HG03066 (cell line): ENCODE data around the gene SRP9.
"Not testable (repeated sequence)": the region's sequence is repeated elsewhere in the genome, so short reads cannot be mapped to it uniquely, and the experiment has no call there.

ENCODE experiments used
- ATAC-seq: cut with Tn5 transposase; IDR thresholded peaks from one replicate; pipeline ENCODE4 v1.9.1; 2021; ENCODE audit warnings: low read depth; ENCODE audit not compliant: unreplicated experiment

The SRP9 gene

DNA sequence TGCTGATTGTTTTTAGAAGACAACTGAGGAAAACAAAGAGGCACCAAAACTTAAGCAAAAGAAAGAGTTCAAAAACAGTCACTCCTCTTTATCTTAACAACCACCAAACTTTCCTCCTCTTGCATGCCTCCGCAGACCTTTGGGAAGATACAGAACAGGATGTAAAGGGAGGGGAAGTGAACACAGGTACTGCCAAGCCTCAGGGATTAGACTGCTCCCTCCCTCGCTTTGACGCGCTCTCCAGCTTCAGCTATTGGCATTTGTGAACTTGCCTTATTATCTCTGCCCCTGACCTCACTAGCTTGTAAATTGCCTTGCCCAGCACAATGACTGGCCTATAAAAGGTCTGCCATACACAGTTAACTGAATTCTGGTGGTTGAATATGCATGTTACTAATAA, 4.8 kb upstream of the SRP9 start:
- ATAC-seq, result no peak

DNA sequence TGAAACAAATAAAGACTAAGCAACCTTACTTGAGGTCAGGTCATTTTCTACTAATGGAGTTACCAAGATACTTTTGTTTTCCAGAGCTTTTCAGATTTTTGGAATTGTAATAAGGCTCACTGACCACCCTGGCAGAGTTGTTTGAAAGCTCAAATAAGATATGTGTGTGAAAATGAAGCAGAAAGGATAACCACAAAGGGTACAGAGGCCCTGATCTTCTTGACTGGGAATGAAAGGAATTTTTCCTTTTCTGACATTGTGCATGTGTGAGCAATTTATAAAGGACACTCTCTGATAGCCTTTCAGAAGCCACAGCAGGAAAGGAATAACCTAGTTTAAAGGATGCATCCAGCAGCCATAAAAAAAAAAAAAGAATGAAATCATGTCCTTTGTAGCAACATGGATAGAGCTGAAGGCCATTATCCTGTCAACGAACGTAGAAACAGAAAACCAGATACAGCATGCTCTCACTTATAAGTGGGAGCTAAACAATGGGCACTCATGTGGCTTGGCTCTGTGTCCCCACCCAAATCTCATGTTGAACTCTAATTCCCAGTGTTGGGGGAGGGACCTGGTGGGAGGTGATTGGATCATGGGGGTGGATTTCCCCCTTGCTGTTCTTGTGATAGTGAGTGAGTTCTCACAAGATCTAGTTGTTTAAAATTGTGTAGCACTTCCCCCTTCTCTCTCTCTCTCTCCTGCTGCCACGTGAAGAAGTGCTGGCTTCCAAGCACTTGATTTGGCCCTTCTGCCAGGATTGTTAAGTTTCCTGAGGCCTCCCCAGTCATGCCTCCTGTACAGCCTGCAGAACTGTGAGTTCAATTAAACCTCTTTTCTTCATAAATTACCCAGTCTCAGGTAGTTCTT, 3.1 kb upstream of the SRP9 start:
- no peak for ATAC-seq

DNA sequence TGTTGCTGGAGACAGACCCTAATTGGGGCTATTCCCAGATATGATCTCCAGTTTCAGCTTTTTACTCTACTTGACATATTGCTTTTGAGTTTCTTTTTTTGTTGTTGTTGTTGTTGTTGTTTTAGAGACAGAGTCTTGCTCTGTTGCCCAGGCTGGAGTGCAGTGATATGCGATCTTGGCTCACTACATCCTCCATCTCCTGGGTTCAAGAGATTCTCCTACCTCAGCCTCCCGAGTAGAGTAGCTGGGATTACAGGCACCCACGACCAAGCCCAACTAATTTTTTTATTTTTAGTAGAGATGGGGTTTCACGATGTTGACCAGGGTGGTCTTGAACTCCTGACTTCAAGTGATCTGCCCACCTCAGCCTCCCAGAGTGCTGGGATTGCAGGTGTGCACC, 1.3 kb upstream of the SRP9 start:
- ATAC-seq, result no peak

DNA sequence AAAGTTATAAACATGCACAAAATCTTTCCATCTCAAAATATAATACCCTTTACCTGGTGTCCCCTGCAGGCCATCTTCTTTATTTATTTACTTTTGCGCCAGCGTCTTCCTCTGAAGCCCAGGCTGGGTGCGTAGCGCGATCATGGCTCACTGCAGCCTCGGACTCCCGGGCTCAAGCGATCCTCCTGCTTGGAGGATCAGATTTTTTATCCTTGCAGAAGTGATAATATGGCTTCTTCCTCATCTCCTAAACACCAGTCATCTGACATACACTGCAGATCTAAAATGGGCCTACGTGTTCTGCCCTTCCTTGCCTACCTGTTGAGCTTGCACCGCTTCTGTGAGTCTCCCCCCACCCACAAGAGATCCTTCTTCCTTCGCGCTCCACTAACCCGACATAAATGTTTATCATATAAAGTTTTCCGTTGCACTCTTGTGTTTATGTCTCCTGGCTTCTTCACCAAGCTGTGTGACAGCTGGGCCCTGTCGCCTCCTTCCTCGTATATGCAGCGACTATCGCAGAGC, 506 bp upstream of the SRP9 start:
- peak; percentile 21 for ATAC-seq

DNA sequence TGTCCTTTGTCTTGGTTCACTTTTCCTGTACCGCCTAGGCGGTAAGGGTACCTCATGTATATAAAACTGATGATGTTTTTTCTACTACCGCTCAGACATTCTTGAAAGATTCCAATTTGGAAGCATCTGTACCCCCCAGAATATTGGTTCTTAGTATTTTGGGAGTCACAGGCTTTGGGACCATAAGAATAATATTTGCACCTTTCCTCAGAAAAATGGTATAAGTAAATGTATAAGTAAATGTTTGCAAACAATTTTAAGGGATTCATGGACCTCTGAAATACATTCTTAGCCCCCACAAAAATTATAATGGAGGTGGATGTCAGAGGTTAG, 677 bp downstream of the SRP9 start:
- no peak for ATAC-seq

DNA sequence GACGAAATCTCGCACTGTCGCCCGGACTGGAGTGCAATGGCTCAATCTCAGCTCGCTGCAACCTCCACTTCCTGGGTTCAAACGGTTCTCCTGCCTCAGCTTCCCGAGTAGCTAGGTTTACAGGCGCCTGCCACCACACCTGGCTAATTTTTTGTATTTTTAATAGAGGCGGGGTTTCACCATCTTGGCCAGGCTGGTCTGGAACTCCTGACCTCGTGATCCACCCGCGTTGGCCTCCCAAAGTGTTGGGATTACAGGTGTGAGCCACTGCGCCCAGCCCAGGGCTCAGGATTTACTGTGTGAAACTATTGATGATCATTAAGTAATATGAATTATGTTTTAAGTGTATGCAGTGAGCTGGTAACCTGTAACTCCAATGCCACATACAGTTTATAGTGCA, 1.5 kb downstream of the SRP9 start:
- ATAC-seq, result not testable (repeated sequence)

DNA sequence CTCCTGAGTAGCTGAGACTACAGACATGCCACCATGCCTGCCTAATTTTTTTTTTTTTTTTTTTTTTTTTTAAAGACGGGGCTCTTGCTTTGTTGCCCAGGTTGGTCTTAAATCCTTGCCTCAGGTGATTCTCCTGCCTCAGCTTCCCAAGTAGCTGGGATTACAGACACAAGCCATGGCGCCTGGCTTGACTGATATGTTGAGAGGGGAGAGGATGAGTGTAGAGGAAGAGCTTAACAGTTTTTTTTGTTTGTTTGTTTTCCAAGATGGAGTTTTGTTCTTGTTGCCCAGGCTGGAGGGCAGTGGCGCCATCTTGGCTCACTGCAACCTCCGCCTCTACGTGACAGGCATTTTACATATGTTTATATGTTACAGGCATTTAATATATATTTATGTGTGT, 2.5 kb downstream of the SRP9 start:
- no peak for ATAC-seq

DNA sequence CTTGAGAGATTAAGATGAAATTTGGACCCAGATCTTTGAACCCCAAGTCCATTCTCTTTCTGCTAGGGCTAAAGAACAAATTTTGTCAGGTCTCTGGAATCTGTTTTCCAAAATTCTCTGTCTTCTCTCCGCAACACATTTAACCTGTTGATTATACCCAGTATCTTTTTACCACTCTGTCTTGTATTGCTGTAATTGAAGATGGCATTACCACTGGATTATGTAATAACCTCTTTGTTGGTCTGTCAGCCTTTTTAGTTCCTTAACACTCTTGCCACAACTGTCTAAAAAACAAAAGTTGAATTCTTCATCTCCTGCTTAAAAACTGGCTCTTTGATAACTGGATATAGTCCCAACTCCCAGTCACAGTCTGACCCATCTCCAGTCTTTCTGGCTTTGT, 3.0 kb downstream of the SRP9 start:
- ATAC-seq, result no peak

DNA sequence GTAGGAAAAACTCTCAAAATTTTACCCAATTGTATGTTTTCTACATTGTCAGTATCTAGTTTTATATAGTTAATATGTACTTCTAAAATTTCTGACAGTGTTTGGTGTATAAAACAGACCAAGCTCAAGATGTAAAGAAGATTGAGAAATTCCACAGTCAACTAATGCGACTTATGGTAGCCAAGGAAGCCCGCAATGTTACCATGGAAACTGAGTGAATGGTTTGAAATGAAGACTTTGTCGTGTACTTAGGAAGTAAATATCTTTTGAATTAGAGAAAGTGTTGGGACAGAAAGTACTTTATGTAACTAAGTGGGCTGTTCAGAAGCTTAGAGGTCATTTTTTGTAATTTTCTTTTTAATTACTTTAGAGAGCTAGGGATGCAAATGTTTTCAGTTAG, 11.5 kb downstream of the SRP9 start:
- ATAC-seq, result not testable (repeated sequence)

DNA sequence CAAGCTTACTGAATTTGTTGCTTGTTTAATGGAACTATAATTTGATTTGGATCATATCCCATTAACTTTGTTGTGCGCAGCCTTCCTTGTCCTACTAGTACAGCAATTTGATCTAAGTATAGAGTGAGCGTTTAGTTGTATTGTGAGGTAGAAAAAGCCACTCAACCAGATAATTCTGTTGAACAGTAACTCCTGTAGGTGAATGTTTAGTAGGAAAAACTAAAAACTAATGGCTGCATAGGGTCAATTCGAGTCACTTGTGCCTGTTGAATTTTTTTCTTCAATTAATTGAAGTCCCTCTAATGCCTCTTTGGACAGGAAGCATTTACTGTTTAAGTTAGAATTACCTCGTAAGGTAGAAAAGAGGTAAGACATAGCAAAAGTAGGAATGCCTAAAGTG, 17.3 kb downstream of the SRP9 start:
- no peak for ATAC-seq

DNA sequence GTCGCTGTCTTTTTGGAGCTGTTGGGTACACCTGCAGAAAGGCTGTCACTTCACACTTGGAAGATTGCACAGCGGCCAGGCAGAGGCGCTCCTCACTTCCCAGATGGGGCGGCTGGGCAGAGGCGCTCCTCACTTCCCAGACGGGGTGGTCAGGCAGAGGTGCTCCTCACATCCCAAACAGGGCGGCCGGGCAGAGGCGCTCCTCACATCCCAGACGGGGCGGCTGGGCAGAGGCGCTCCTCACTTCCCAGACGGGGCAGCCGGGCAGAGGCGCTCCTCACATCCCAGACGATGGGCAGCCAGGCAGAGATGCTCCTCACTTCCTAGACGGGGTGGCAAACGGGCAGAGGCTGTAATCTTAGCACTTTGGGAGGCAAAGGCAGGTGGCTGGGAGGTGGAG, 18.5 kb downstream of the SRP9 start:
- not testable (repeated sequence) for ATAC-seq

DNA sequence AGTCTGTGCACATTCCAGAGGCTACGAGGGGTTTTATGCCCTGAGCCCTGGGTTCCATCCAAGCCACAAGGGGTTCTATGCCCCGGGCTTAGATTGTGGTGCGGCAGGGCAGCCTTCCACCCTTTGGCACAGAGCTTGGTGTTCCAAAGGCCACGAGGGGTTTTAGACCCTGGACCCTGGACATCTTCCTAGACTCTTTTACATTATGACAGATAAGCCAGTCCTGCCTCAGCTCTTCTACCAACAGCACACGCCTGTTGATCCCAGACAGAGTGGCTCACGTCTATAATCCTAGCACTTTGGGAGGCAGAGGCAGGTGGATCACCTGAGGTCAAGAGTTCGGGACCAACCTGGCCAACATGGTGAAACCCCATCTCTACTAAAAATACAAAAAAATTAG, 23.5 kb downstream of the SRP9 start:
- ATAC-seq, result not testable (repeated sequence)

DNA sequence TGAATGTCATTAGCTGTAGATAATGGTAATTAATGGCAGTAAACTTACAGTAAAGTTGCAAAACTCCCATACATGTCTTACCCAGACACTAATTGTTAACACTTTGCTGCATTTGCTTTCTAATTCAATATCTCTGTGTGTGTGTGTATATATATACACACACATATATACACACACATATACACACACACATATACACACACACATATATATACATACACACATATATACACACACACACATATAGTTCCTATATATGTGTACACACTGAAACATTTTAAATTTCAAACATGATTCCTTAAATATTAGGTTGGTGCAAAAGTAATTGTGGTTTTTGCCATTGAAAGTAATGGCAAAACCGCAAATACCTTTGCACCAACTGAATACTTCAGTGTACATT, 28.6 kb downstream of the SRP9 start:
- ATAC-seq, result no peak

DNA sequence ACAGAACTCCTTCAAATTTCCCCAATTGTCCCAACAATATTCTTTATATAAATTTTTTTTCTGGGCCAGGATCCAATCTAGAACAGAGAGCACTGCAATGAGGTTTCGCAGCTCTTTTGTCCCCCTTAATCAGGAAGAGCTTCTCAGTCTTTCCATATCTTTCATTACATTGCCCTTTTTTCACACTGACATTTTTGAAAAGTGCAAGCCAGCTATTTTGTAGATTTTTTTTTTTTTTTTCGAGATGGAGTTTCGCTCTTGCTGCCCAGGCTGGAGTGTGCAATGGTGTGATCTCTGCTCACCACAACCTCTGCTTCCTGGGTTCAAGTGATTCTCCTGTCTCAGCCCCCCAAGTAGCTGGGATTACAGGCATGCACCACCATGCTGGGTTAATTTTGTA, 29.1 kb downstream of the SRP9 start:
- not testable (repeated sequence) for ATAC-seq

DNA sequence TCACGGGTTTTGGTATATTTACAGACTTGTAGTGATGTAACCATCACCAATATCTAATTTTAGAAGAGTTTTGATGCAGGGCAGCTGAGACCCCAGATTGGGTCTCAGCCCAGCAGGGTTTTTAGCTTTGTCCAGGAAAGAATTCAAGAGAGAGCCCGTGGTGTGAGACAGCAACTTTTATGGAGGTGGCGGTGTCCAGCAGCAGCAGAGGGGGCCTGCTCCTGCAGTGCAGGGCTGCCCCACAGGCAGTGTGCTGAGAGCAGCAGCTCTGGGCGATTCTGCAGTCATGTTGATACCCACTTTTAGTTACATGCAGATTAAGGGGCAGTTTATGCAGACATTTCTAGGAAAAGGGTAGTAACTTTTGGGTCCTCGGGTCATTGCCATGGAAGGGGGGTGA, 30.5 kb downstream of the SRP9 start:
- no peak for ATAC-seq

DNA sequence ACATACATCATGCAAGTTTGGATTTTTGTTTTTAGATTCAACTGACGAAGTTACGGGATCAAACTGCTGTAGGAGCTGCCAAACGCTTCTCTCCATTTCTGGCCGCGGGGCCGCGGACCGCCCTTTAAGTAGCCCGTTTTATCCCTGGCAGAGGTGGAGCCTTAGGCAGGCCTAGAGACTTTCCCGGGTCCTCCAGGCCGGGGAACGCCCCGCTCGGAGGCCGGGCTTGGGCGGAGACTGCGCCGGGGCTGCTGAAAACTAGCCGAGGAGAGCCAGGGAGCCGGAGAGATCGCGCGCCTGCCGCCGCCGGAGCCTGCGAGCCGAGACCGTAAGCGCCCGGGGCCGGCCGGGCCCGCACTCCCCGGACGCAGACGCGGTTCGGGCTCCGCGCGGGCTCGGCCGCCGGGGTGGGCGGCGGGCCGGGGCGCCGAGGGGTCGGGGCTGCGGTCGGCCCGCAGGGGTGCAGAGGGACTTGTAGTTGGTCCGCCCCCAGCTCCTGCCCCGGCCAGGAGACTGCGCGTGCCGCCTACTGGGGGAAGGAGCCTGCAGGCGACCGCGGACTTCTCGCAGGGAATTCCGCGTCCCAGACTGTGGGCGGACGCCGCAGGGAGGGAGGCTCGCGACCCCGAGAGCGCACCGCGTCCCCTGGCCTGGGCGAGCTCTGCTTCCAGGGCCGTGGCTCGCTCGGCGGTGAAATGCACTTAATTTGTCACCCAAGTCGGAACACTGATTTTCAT, 32.4 kb downstream of the SRP9 start, which contains the start of gene EPHX1:
TSS of gene EPHX1 (plus strand) at position 283 of the 737 bp plus-strand sequence. CDS start 18,606 bp downstream, outside the sequence.
- ATAC-seq, result peak; percentile 93

DNA sequence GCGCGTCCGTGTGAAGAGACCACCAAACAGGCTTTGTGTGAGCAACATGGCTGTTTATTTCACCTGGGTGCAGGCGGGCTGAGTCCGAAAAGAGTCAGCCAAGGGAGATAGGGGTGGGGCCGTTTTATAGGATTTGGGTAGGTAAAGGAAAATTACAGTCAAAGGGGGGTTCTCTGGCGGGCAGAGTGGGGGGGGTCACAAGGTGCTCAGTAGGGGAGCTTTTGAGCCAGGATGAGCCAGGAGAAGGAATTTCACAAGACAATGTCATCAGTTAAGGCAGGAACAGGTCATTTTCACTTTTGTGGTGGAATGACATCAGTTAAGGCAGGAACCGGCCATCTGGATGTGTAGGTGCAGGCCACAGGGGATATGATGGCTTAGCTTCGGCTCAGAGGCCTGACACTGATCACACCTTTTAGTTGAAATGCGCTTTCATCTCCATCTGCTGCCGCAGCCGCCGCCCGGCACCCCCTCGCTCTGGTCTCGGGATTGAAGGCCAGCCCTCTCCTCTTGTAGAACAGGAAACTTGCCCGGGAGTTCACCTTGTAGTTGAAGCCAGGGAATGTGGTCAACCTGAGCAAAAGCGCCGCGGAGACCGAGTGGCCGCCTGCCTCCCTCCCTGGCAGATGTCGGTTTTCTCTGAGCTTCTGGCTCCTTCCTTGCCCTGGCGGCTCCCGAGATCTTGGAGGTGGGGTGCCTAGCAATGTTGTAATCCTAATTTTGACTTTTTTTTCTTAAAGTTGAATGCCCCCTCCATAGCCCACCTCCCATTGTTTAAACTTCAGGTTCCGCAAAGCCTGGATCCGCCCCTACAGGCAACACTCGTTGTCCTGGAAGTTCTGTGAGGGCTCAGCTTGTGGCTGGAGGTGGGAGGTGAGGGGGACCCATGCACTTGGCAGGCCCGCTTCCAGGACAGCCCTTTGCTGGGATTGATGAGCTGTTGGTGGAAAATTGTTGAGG, 33.2 kb downstream of the SRP9 start:
- ATAC-seq, result not testable (repeated sequence)

DNA sequence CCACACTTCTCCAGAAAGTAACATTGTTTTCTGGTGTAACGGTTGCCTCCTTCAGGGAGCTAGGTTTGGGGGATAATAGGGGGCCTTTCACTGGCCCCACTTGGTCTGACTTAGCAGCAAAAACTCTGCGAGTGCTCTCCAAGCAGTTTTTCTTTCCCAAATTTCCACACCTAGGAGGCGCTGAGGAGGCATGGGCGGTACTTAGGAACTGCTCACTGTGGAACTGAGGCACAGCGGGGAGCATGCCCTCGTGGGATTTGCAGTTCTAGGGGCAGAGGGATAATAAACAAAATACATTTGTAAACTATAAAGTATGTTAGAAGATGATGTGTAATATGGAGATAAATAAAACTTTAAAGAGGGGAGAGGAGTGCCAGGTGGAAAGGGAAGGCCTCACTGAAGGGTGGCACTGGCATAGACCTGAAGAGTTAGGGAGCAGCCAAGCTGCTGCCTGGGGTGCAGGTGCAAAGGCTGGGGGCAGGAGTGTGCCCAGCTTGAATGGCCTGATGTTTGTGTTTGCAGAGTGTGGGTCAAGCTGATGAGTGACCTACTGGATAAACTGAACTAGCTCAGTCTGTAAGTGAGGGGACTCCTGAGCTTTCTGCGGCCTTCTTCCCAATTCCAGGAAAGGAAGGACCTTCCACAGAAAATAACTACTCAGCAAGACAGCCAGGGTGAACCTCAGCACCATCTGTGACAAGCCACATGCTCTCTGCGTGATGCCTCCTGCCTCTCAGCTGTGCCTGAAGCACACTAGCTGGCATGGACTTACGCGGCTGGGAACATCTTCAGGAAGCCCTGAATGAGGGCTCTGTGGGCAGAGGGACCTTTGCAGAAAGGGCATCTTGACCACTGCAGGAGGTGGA, 34.2 kb downstream of the SRP9 start:
- ATAC-seq, result no peak

DNA sequence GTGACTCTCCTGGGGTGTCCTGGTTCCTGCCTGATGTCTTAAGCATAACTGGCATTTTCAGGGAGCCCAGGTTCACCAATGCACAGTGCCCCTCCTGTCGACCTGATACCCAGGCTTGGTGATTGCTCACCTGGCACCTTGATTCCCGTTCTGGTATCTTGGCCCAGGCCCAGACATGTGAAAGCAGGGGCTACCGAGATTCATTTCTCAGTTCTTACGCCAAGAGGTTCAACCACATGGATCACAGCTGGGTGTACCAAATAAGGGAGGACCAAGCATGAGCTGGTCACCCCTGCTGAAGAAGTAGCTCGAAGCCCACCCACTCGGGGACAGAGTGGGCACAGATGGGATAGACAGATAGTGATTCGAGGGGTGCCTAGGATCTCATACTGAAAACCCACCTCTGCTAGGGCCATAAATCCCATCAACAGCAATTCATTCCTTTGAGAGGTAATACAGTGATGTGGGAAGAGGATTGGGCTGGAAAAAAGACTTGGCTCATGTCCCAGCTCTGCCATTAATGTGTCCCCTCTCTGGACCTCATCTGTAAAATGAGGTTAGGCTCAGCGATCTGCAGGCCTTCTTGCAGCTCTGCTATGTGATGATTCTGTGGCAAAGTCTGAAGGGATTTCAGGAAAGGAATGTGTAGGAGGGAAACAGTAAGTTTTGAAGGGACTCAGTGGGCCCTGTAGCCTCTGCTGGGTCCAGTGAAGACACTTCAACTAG, 35.0 kb downstream of the SRP9 start:
- ATAC-seq, result no peak
